Measurements from ENCODE around the gene PDIA4. TPM values are rescaled to one million over a fixed set of nuclear protein-coding genes. Genes with fewer than 3 reads are reported as not detected.
"Not testable (repeated sequence)": the region's sequence is repeated elsewhere in the genome, so short reads cannot be mapped to it uniquely, and the experiment has no call there.

The PDIA4 gene
- total RNA-seq, 1 donor from 2014 or later, result 324 TPM

GRCh38 chr7:149004405-149005370 is 23.6 kb downstream of the PDIA4 start:
- no peak for DNase-seq (ENCODE audit: extremely low read depth, low read depth, low spot score)

- DNase-seq (ENCODE audit: extremely low read depth, low read depth, low spot score), result no peak
Observed at GRCh38 chr7:149003560-149004305, 24.6 kb downstream of the PDIA4 start.

- DNase-seq (ENCODE audit: extremely low read depth, low read depth, low spot score), result no peak
Observed at GRCh38 chr7:149003018-149003417, 25.3 kb downstream of the PDIA4 start.

- DNase-seq (ENCODE audit: extremely low read depth, low read depth, low spot score), result no peak
Observed at GRCh38 chr7:149002604-149003003, 25.7 kb downstream of the PDIA4 start.

GRCh38 chr7:149001427-149002068 is 26.8 kb downstream of the PDIA4 start:
- no peak for DNase-seq (ENCODE audit: extremely low read depth, low read depth, low spot score)

GRCh38 chr7:149000961-149001360 is 27.3 kb downstream of the PDIA4 start:
- no peak for DNase-seq (ENCODE audit: extremely low read depth, low read depth, low spot score)

- no peak for DNase-seq (ENCODE audit: extremely low read depth, low read depth, low spot score)
Observed at GRCh38 chr7:148999192-148999591, 29.1 kb downstream of the PDIA4 start.

GRCh38 chr7:148997497-148997896 is 30.8 kb downstream of the PDIA4 start:
- no peak for DNase-seq (ENCODE audit: extremely low read depth, low read depth, low spot score)

GRCh38 chr7:148994576-148994975 is 33.7 kb downstream of the PDIA4 start:
- DNase-seq (ENCODE audit: extremely low read depth, low read depth, low spot score), result no peak

GRCh38 chr7:148993193-148993592 is 35.1 kb downstream of the PDIA4 start:
- DNase-seq (ENCODE audit: extremely low read depth, low read depth, low spot score), result no peak

GRCh38 chr7:148991536-148991935 is 36.8 kb downstream of the PDIA4 start:
- DNase-seq (ENCODE audit: extremely low read depth, low read depth, low spot score), result no peak

GRCh38 chr7:148987751-148988512 is 40.4 kb downstream of the PDIA4 start:
- no peak for DNase-seq (ENCODE audit: extremely low read depth, low read depth, low spot score)

GRCh38 chr7:148987010-148987750 is 41.1 kb downstream of the PDIA4 start:
- DNase-seq (ENCODE audit: extremely low read depth, low read depth, low spot score), result no peak

- DNase-seq (ENCODE audit: extremely low read depth, low read depth, low spot score), result no peak
Observed at GRCh38 chr7:148986742-148987009, 41.6 kb downstream of the PDIA4 start.

- no peak for DNase-seq (ENCODE audit: extremely low read depth, low read depth, low spot score)
Observed at GRCh38 chr7:148983200-148984146, 44.8 kb downstream of the PDIA4 start.

- no peak for DNase-seq (ENCODE audit: extremely low read depth, low read depth, low spot score)
Observed at GRCh38 chr7:148982654-148983199, 45.6 kb downstream of the PDIA4 start.

- DNase-seq (ENCODE audit: extremely low read depth, low read depth, low spot score), result no peak
Observed at GRCh38 chr7:148979827-148980226, 48.5 kb downstream of the PDIA4 start.

- DNase-seq (ENCODE audit: extremely low read depth, low read depth, low spot score), result not testable (repeated sequence)
Observed at GRCh38 chr7:148979072-148979471, 49.2 kb downstream of the PDIA4 start.

GRCh38 chr7:148978091-148978490 is 50.2 kb downstream of the PDIA4 start:
- no peak for DNase-seq (ENCODE audit: extremely low read depth, low read depth, low spot score)
